Kidney glomerular epithelial cell (primary cell): ENCODE results near the gene CD44.

Experiments
- DNase-seq: peaks from one replicate; lab custom pipeline; 2025; lab: John Stamatoyannopoulos, UW

The CD44 gene

GRCh38 chr11:35177370-35177769 is 38.4 kb downstream of the CD44 start:
- no peak for DNase-seq

GRCh38 chr11:35178067-35178805 is 39.3 kb downstream of the CD44 start:
- no peak for DNase-seq

- DNase-seq, result no peak
Measured at GRCh38 chr11:35178873-35179272, 39.9 kb downstream of the CD44 start.

- DNase-seq, result no peak
Measured at GRCh38 chr11:35179466-35180135, 40.6 kb downstream of the CD44 start.

GRCh38 chr11:35180317-35181233 is 41.6 kb downstream of the CD44 start:
- no peak for DNase-seq

- no peak for DNase-seq
Measured at GRCh38 chr11:35182317-35182939, 43.5 kb downstream of the CD44 start.

- DNase-seq, result no peak
Measured at GRCh38 chr11:35183326-35183925, 44.5 kb downstream of the CD44 start.

- DNase-seq, result no peak
Measured at GRCh38 chr11:35185696-35186095, 46.7 kb downstream of the CD44 start.

GRCh38 chr11:35187996-35188395 is 49.0 kb downstream of the CD44 start:
- DNase-seq, result no peak

- DNase-seq, result no peak
Measured at GRCh38 chr11:35190804-35191348, 51.9 kb downstream of the CD44 start.

GRCh38 chr11:35192347-35192746 is 53.4 kb downstream of the CD44 start:
- DNase-seq, result no peak

GRCh38 chr11:35193767-35194166 is 54.8 kb downstream of the CD44 start:
- no peak for DNase-seq

GRCh38 chr11:35197292-35197691 is 58.3 kb downstream of the CD44 start:
- no peak for DNase-seq

- no peak for DNase-seq
Measured at GRCh38 chr11:35200811-35201341, 61.9 kb downstream of the CD44 start.

GRCh38 chr11:35204614-35205013 is 65.6 kb downstream of the CD44 start:
- DNase-seq, result no peak

GRCh38 chr11:35206616-35207015 is 67.6 kb downstream of the CD44 start:
- no peak for DNase-seq

- no peak for DNase-seq
Measured at GRCh38 chr11:35207471-35208403, 68.8 kb downstream of the CD44 start.

GRCh38 chr11:35208795-35209194 is 69.8 kb downstream of the CD44 start:
- no peak for DNase-seq

- DNase-seq, result no peak
Measured at GRCh38 chr11:35210876-35211546, 72.0 kb downstream of the CD44 start.
